Smooth muscle cell (in vitro differentiated cells): ENCODE results near the gene AFF3. TPM values are rescaled to one million over a fixed set of nuclear protein-coding genes. Genes with fewer than 3 reads are reported as not detected.

Source experiments
- DNase-seq: peaks from one replicate; lab custom pipeline; 2025; ENCODE audit not compliant: unreplicated experiment; lab: John Stamatoyannopoulos, UW
- H2AFZ ChIP-seq: fragments of 200-600 bp; sonication (generic); 2 replicates; pipeline ENCODE4 v1.6.0; 2016; ENCODE audit warnings: antibody characterized with exemption, low read depth, mild to moderate bottlenecking
- H3F3A ChIP-seq: fragments of 200-600 bp; sonication (generic); 2 replicates; pipeline ENCODE4 v1.6.0; 2017; ENCODE audit warnings: antibody characterized with exemption, low read depth
- H3K27ac ChIP-seq: fragments of 200-600 bp; sonication (generic); 2 replicates; pipeline ENCODE4 v1.5.1; 2016; ENCODE audit warnings: low read depth, mild to moderate bottlenecking
- H3K27me3 ChIP-seq: fragments of 200-600 bp; sonication (generic); 2 replicates; pipeline ENCODE4 v1.6.1; 2016; ENCODE audit warnings: low read depth, mild to moderate bottlenecking
- H3K36me3 ChIP-seq: fragments of 200-600 bp; sonication (generic); 2 replicates; pipeline ENCODE4 v1.5.1; 2016; ENCODE audit warnings: low read depth
- H3K4me1 ChIP-seq: fragments of 200-600 bp; sonication (generic); 2 replicates; pipeline ENCODE4 v1.5.1; 2016; ENCODE audit warnings: low read depth
- H3K4me2 ChIP-seq: fragments of 200-600 bp; sonication (generic); 2 replicates; pipeline ENCODE4 v1.6.0; 2016; ENCODE audit warnings: mild to moderate bottlenecking
- H3K4me3 ChIP-seq: fragments of 200-600 bp; sonication (generic); 2 replicates; pipeline ENCODE4 v1.5.1; 2016; ENCODE audit warnings: mild to moderate bottlenecking
- H3K79me2 ChIP-seq: fragments of 200-600 bp; sonication (generic); 2 replicates; pipeline ENCODE4 v1.6.0; 2016; ENCODE audit warnings: low read depth, mild to moderate bottlenecking
- H3K9ac ChIP-seq: fragments of 200-600 bp; sonication (generic); 2 replicates; pipeline ENCODE4 v1.6.0; 2016; ENCODE audit warnings: low read depth
- H3K9me3 ChIP-seq: fragments of 200-600 bp; sonication (generic); replicated peaks from 2 replicates; pipeline ENCODE4 v1.5.1; 2016; ENCODE audit warnings: low read depth
- H4K20me1 ChIP-seq: fragments of 200-600 bp; sonication (generic); 2 replicates; pipeline ENCODE4 v1.6.0; 2016; ENCODE audit warnings: low read depth
- WGBS: methylation state at CpG from one replicate; pipeline ENCODE4 v1.1.7; 2016; ENCODE audit warnings: low lambda C conversion rate; 5-methylcytosine and 5-hydroxymethylcytosine counted together
- polyA plus RNA-seq: library from polyadenylated mRNA; unstranded; fragments of >200 nt; fragmentation: Nextera tagmentation; extraction: Ambion mirVana; gene quantifications from 2 replicates; pipeline ENCODE4 v1.2.1, GENCODE V29; 2016
- total RNA-seq: library from RNA; depleted of rRNA; stranded (reverse); fragments of >200 nt; gene quantifications from 2 replicates; pipeline ENCODE4 v1.2.3, GENCODE V29; 2014
- TF ChIP-seq, protein P1 (sequence below): fragments of 200-600 bp; sonication (generic); IDR thresholded peaks from 2 replicates; pipeline ENCODE4 v1.5.1; 2017; ENCODE audit warnings: borderline replicate concordance, mild to moderate bottlenecking, antibody characterized with exemption; ENCODE audit not compliant: insufficient read depth, poor library complexity, severe bottlenecking

Gene AFF3
- total and polyA plus RNA-seq, 2 experiments from 2014 or later: 0.27 to 0.39 TPM

DNA sequence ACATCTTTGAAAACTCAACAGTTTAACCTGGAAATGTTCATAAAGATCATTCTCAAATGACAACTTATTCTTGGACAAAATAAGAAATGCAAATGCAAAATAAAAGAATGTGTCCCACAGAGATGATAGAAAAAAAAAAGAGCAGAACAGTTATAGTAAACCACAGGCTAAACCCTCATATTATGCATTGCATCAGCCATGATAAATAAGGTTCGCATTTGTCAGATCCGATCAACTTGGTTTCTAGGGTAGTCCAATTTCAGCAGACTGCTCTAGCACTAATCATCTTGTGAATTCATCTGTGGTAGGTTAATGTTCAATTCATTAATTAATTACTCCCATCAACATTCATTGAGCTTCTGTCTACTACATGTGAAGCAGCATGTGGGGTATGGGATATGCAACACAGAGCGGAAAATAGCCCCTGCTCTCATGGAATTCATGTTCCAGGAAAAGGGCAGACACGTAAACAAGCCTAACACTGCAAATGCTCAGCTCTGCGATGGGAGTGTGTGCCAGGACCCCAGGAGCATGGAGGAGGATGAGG lies 336.4 kb downstream of the AFF3 start:
- WGBS: 94% methylated on average over 5 of the region's 5 CpGs
- Histone ChIP-seq H3K9me3 (no peaks in the 10 kb centered on the region), H3K4me1 (no peaks in the 10 kb centered on the region), H3K4me3 (no peak overlapping the region), H3K9ac (no peak overlapping the region), H3K36me3 (no peaks in the 10 kb centered on the region), H3K27me3 (peaks cover 23% of the 10 kb centered on the region), H3K79me2 (no peaks in the 10 kb centered on the region), H4K20me1 (no peaks in the 10 kb centered on the region), H3K4me2 (no peak overlapping the region), H3F3A (no peaks in the 10 kb centered on the region), H2AFZ (no peak overlapping the region), H3K27ac (no peak overlapping the region)
- no peak for DNase-seq
- TF ChIP-seq, protein P1, sequence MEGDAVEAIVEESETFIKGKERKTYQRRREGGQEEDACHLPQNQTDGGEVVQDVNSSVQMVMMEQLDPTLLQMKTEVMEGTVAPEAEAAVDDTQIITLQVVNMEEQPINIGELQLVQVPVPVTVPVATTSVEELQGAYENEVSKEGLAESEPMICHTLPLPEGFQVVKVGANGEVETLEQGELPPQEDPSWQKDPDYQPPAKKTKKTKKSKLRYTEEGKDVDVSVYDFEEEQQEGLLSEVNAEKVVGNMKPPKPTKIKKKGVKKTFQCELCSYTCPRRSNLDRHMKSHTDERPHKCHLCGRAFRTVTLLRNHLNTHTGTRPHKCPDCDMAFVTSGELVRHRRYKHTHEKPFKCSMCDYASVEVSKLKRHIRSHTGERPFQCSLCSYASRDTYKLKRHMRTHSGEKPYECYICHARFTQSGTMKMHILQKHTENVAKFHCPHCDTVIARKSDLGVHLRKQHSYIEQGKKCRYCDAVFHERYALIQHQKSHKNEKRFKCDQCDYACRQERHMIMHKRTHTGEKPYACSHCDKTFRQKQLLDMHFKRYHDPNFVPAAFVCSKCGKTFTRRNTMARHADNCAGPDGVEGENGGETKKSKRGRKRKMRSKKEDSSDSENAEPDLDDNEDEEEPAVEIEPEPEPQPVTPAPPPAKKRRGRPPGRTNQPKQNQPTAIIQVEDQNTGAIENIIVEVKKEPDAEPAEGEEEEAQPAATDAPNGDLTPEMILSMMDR: no peak

DNA sequence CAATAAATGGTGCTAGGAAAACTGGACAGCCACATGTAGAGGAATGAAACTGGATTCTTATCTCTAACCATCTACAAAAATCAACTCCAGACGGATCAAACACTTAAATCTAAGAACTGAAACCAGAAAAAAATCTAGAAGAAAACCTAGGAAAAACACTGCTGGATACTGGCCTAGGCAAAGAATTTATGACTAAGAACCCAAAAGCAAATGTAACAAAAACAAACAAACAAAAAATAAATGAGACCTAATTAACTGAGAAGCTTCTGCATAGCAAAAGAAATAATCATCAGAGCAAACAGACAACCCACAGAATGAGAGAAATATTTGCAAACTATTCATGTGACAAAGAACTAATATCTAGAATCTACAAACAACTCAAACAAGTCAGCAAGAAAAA lies 338.5 kb downstream of the AFF3 start:
- H3K9me3 ChIP-seq: no peaks in the 10 kb centered on the region
- H4K20me1 ChIP-seq: no peaks in the 10 kb centered on the region
- TF ChIP-seq, protein P1: no peak
- no peak overlapping the region for H3K27ac ChIP-seq
- H3K79me2 ChIP-seq: no peaks in the 10 kb centered on the region
- H2AFZ ChIP-seq: no peak overlapping the region
- H3K4me2 ChIP-seq: no peak overlapping the region
- no peaks in the 10 kb centered on the region for H3K36me3 ChIP-seq
- H3K4me3 ChIP-seq: no peak overlapping the region
- WGBS: 53% methylated on average over 1 of the region's 1 CpG
- no peak overlapping the region for H3K9ac ChIP-seq
- H3F3A ChIP-seq: no peaks in the 10 kb centered on the region
- DNase-seq: no peak
- no peaks in the 10 kb centered on the region for H3K4me1 ChIP-seq
- peaks cover 4% of the 10 kb centered on the region for H3K27me3 ChIP-seq

DNA sequence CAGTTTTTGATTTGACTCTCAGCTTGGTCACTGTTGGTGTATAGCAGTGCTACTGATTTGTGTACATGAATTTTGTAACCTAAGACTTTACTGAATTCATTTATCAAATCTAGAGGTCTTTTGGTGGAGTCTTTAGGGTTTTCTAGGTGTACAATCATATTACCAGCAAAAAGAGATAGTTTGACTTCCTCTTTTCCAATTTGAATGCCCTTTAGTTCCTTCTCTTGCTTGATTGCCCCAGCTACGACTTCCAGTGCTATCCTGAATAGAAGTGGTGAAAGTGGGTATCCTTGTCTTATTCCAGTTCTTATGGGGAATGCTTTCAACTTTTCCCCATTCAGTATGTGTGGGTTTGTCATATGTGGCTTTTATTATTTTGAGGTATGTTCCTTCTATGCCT lies 339.7 kb downstream of the AFF3 start:
- Histone ChIP-seq H3K4me1 (no peaks in the 10 kb centered on the region), H3K4me2 (no peak overlapping the region), H2AFZ (no peak overlapping the region), H3K36me3 (no peaks in the 10 kb centered on the region), H3F3A (no peaks in the 10 kb centered on the region), H3K27ac (no peak overlapping the region), H3K27me3 (peaks cover 3% of the 10 kb centered on the region), H3K4me3 (no peak overlapping the region), H4K20me1 (no peaks in the 10 kb centered on the region), H3K79me2 (no peaks in the 10 kb centered on the region), H3K9me3 (no peaks in the 10 kb centered on the region), H3K9ac (no peak overlapping the region)
- no peak for DNase-seq
- TF ChIP-seq, protein P1: no peak
- 100% methylated on average over 1 of the region's 1 CpG for WGBS

DNA sequence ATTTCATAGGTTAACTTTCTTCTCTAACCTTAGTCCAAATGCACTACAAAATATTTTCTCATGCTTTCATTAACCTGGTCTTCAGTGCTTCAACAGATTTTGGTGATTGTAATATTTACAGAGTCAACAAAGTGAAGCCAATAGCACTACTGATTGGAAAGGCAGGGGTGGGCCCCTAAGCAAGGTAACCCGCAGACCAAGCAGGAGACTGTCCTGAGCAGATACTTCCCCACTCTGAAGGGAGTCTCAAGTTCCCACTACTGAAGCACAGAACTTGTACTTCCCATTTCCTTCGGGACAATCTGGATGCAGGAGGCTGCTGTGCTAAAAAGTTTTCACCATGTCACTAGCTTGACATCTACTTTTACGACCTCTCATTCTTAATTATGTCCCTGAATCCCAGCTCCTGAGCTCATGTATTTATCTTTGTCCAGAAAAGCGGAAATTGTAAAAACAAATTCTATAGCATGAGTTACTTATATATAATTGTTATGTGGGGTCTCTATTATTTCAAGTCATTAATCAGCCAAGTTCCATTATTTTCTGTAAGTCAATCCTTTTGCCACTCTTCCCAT lies 341.0 kb downstream of the AFF3 start:
- 86% methylated on average over 4 of the region's 4 CpGs for WGBS
- Histone ChIP-seq H2AFZ (no peak overlapping the region), H3K27me3 (peaks cover 3% of the 10 kb centered on the region), H3K9me3 (peaks cover 6% of the 10 kb centered on the region), H3K4me3 (no peak overlapping the region), H3K36me3 (no peaks in the 10 kb centered on the region), H3K79me2 (no peaks in the 10 kb centered on the region), H4K20me1 (no peaks in the 10 kb centered on the region), H3K9ac (no peak overlapping the region), H3K4me2 (no peak overlapping the region), H3K4me1 (no peaks in the 10 kb centered on the region), H3F3A (no peaks in the 10 kb centered on the region), H3K27ac (no peak overlapping the region)
- DNase-seq: no peak
- TF ChIP-seq, protein P1: no peak
